Kidney capillary endothelial cell (primary cell): ENCODE measurements around the gene CCDC116.
"Not testable (repeated sequence)": the region's sequence is repeated elsewhere in the genome, so short reads cannot be mapped to it uniquely, and the experiment has no call there.

ENCODE experiments used
- DNase-seq: peaks from one replicate; pipeline ENCODE4 v3.0.0-alpha.2; 2018; ENCODE audit warnings: low spot score

Gene CCDC116

GRCh38 chr22:21631025-21631424 lies 1.5 kb upstream of the CCDC116 start:
- no peak for DNase-seq

GRCh38 chr22:21632931-21633330 lies 371 bp downstream of the CCDC116 start:
- no peak for DNase-seq

- DNase-seq: no peak
These were observed 921 bp downstream of the CCDC116 start for GRCh38 chr22:21633481-21633880.

- DNase-seq: no peak
These were observed 1.5 kb downstream of the CCDC116 start for GRCh38 chr22:21634081-21634480.

GRCh38 chr22:21634844-21635243 lies 2.3 kb downstream of the CCDC116 start:
- DNase-seq: no peak

GRCh38 chr22:21635771-21636510 lies 3.4 kb downstream of the CCDC116 start:
- DNase-seq: no peak

GRCh38 chr22:21636629-21637218 lies 4.2 kb downstream of the CCDC116 start:
- DNase-seq: no peak

GRCh38 chr22:21637450-21637849 lies 4.9 kb downstream of the CCDC116 start:
- DNase-seq: not testable (repeated sequence)

GRCh38 chr22:21639359-21639758 lies 6.8 kb downstream of the CCDC116 start:
- DNase-seq: no peak

GRCh38 chr22:21640810-21641209 lies 8.2 kb downstream of the CCDC116 start:
- DNase-seq: no peak

GRCh38 chr22:21641417-21641788 lies 8.8 kb downstream of the CCDC116 start:
- peak; percentile 60 for DNase-seq

- DNase-seq: peak; percentile 97
These were observed 9.4 kb downstream of the CCDC116 start, which contains the start of gene SDF2L1 for GRCh38 chr22:21641789-21642583. TSS of gene SDF2L1 (plus strand) at chr22:21642302. CDS start at chr22:21642337, 35 bp downstream.

GRCh38 chr22:21642584-21643448 lies 10.3 kb downstream of the CCDC116 start:
- peak; percentile 65 for DNase-seq

GRCh38 chr22:21643533-21644357 lies 11.2 kb downstream of the CCDC116 start:
- DNase-seq: no peak

GRCh38 chr22:21645513-21645912 lies 13.0 kb downstream of the CCDC116 start:
- DNase-seq: not testable (repeated sequence)

- peak; percentile 72 for DNase-seq
These were observed 14.3 kb downstream of the CCDC116 start for GRCh38 chr22:21646608-21647590.

- no peak for DNase-seq
These were observed 17.7 kb downstream of the CCDC116 start for GRCh38 chr22:21650280-21650679.

GRCh38 chr22:21650823-21651520 lies 18.4 kb downstream of the CCDC116 start:
- no peak for DNase-seq

- no peak for DNase-seq
These were observed 19.0 kb downstream of the CCDC116 start for GRCh38 chr22:21651521-21652009.
